GM19463 (cell line): ENCODE measurements around the gene NADSYN1.

ENCODE experiments used
- ATAC-seq: cut with Tn5 transposase; IDR thresholded peaks from one replicate; pipeline ENCODE4 v1.9.1; 2021; ENCODE audit warnings: mild to moderate bottlenecking, moderate library complexity; ENCODE audit not compliant: unreplicated experiment

Gene NADSYN1

GRCh38 chr11:71449596-71449995 lies 3.4 kb upstream of the NADSYN1 start:
- no peak for ATAC-seq

- no peak for ATAC-seq
Measured at GRCh38 chr11:71450507-71450906, 2.5 kb upstream of the NADSYN1 start.

GRCh38 chr11:71450939-71451338 lies 2.1 kb upstream of the NADSYN1 start:
- ATAC-seq, result no peak

- ATAC-seq, result no peak
Measured at GRCh38 chr11:71451596-71452198, 1.3 kb upstream of the NADSYN1 start.

- no peak for ATAC-seq
Measured at GRCh38 chr11:71452199-71453036, 585 bp upstream of the NADSYN1 start.

- ATAC-seq, result no peak
Measured at GRCh38 chr11:71453918-71454304, 908 bp downstream of the NADSYN1 start.

- ATAC-seq, result no peak
Measured at GRCh38 chr11:71454470-71455113, 1.6 kb downstream of the NADSYN1 start.

GRCh38 chr11:71456294-71456693 lies 3.3 kb downstream of the NADSYN1 start:
- ATAC-seq, result no peak

- ATAC-seq, result no peak
Measured at GRCh38 chr11:71456831-71457230, 3.8 kb downstream of the NADSYN1 start.

GRCh38 chr11:71458146-71459070 lies 5.4 kb downstream of the NADSYN1 start:
- ATAC-seq, result no peak

GRCh38 chr11:71459076-71459766 lies 6.2 kb downstream of the NADSYN1 start:
- ATAC-seq, result no peak

- ATAC-seq, result no peak
Measured at GRCh38 chr11:71459767-71460320, 6.8 kb downstream of the NADSYN1 start.

- ATAC-seq, result no peak
Measured at GRCh38 chr11:71461696-71462095, 8.7 kb downstream of the NADSYN1 start.

GRCh38 chr11:71462726-71463125 lies 9.7 kb downstream of the NADSYN1 start:
- no peak for ATAC-seq

- ATAC-seq, result no peak
Measured at GRCh38 chr11:71463331-71464211, 10.6 kb downstream of the NADSYN1 start.

GRCh38 chr11:71465054-71465453 lies 12.1 kb downstream of the NADSYN1 start:
- no peak for ATAC-seq

- ATAC-seq, result no peak
Measured at GRCh38 chr11:71466358-71466757, 13.4 kb downstream of the NADSYN1 start.

GRCh38 chr11:71467164-71467563 lies 14.2 kb downstream of the NADSYN1 start:
- no peak for ATAC-seq

- ATAC-seq, result no peak
Measured at GRCh38 chr11:71470946-71471345, 17.9 kb downstream of the NADSYN1 start.
